Amniotic epithelial cell (primary cell): Measurements from ENCODE around the gene NOL4L.

Experiments
- DNase-seq: peaks from one replicate; pipeline ENCODE4 v3.0.0-alpha.2; 2010; ENCODE audit warnings: low read depth

The NOL4L gene

DNA sequence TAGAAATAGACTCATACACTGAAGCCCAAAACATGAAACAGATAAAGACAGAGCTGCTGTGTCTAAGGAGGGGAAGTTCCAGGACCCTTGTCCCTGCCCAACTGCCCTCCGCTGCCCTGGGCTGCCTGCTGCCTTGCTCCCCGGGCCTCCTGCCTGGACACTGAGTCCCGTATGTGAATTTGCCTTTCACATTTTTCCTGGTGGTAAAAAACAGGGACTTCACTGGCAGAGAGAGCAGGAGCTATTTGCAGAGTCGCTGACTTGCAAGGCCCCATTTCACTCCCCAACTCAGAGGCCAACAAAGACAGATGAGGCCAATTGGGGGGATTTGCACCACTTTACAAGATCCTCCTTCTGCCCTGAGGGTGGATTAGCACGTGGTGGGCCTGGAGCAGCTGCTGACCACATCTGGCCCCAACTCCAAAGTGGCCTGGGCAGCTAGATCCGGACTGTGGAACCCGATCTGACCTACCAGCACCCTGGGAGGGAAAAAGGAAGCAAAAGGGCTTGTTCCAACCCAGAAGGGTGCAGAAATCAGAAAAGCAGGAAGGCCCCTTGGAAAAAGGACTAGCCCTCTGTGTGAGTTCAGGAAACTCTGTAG is 61.4 kb downstream of the NOL4L start:
- DNase-seq, result no peak

DNA sequence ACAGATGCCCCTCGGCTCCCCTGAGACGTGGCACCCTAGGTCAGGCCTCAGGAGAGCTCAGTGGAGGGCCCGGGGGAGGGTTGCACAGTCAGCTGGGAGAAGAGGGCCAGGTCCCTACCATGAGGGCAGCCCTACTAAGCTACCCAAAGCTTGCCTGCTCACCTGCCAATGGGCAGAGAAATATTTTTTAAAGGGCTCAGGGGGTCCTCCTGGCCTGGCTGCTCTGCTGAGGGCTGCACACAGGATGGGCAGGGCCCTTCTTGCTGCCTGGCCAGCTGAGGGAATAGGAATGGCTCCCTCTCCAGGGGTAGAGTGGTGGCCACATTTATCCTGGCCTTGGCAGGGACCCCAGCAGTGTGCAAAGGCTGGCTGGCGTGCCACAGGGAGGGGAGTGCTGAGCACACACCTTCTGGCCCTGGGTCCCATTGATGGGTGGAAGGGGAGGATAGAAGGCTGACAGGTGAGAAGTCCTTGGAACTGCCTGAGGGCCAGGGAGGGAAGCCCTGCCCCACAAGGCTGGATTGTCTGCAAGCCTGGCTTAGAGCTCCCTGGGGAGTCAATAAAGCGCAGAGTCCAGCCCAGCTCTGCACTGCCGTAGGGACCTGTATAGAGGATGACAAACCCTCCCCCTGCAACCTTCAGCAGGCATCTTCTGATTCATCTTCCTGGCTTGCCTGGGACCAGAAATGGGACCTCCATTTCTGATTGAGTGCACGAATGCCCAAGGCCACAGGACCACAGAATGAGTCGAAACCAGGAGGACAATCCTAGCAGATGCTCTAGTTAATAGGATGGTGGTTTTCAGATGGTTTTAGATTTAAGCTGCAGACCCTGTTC is 62.1 kb downstream of the NOL4L start:
- peak; percentile 44 for DNase-seq

DNA sequence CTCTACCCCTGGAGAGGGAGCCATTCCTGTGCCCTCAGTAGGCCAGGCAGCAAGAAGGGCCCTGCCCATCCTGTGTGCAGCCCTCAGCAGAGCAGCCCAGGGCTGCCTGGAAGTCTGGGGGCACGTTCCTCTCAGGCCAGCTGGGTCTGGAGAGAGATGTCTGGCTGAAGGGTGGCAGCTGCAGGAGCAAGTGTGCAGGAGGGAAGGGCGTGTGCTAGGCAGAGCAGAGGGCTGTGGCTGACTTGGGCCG is 62.7 kb downstream of the NOL4L start:
- DNase-seq, result no peak

DNA sequence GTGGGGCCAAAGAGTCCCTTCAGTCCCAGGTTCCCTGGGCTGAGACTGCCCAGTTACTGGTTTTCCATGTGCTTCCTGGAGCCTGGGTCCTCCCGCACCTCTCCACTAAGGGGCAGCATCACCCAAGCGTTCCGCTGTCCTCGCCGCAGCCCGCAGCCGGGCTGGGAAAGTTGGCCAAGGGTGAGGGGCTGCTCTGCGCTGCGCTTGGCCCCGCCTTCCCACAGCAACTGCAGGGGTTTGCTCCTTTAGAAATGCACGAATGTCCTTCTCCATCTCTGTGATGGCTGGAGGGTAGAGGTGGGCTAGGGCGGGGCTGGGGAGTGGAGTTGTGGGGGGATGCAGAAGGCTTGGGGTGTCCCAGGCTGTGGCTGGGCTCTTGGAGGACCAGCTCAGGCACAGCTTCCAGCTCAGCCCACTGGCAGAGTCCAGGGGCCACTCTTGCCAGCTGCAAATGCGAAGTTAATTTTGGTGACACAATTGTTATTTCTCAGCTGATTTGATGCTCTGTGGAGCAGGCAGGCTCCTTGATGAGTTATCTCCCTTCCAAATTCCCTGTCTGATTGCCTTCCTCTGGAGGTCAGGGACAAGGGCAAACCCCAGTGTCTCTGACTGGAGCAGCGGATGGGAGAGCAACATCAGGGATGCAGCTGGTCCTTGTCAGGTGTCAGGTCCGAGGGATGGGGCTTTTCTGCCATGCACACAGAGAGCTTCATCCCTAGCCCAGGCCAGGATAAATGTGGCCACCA is 63.2 kb downstream of the NOL4L start:
- peak; percentile 34 for DNase-seq

DNA sequence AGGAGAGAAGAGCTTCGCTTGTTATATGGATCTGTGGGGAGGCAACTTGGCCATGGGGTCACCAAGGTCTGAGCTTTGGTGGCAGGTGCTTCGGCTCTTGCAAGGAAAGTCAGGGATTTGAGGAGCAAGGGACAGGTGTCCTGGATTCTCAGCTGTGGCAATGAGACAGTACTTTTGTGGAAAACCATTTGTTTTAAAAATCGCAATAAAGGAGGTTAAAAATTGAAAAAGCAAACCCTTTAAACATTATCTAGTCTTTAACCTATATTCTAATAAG is 64.3 kb downstream of the NOL4L start:
- no peak for DNase-seq

DNA sequence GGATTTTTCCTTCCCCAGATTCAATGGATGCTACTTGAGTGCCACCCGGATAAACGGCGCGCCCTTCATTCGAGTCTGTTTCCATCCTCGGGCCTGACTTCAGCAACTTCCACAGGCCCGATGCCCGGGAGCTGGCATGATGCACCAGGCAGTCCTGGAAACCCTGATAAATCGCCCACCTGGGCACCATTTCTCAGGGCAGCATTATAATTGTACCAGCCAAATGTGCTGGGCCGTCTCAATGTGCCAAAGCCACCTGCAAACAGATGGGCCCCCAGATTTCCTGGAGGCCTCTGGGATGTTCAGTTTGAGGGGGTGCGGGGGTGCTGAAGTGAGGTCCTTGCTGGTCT is 65.8 kb downstream of the NOL4L start:
- no peak for DNase-seq

DNA sequence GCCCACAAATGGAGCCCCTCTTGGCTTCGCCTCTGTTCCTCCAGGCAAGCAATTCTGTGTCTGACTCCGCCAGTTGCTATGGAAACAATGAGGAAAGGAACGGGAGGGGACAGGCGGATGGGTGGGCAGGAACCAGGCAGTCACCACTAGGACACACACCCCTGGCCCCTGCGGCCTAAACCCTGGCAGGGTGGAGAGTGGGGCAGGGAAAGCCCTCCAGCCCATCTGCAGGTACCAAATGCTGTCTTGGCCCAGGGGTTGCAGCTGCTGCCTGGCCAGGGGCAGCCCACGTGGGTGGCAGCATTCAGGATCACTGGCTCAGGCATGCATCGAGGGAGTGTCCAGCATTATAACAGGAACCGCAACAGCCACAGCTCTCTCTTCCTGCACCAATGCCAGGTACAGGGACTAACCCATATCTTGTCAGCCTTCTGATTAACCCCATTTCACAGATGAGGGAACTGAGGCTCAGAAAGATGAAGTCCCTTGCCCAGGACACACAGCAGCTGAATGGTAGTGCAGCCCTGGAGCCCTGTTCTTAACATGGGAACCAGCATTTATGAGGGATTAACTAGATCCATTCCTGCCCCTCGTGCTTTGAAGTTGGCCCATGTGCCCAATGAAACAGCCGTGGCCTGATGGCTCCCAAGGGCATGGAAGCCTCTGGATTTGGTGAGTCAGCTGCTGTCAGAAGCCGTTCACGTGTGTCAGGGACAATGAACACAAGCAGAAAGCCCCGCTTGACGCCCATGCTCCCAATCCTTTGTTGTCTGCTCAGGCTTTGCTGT is 66.3 kb downstream of the NOL4L start:
- no peak for DNase-seq

DNA sequence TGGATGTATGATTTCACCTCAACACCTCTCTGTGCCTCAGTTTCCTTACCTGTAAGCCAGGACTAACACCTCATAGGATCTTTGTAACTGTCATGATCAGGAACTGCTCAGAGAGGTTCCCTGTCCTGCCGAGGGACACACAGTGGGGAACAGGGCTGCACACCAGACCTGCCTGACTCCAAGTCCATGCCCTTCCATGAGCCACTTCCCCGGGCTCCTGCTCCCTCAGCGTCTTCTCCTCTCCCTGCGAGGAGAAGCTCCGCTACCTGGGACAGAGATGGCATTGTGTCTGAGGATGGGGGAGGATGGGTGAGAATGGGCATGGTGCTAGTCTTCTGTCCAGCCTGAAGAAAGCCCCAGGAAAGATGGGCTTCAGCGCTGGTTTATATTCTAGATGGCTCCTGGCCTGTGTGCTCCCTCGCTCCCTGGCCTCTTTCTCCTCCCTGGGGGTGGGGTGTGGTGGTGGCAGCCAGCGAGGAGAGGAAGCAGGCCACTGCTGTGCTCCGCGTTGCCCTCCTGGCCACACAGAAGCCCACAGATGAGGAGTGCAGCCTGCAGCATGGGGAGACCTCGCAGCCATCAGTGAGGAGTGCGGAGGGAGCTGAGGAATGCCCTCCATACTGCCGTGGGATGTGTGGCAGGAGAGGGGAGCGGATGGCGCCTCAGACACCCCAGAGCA is 67.1 kb downstream of the NOL4L start:
- DNase-seq, result no peak

DNA sequence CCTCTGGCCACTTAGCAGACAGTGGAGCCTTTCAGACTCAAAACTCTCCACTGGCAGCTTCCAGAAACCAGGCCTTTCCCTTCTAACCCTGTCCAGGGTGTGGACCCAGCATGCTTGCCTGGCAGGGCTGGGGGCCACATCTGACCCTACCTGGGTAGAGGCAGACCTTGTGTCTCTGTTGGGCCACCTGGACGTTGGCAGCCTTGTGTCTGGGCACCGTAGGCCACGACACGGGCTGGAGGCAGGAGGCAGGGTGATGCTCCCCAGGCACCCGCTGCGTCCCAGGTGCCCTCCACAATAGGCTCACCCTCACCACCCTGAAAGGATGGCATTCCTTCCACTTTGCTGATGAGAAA is 67.6 kb downstream of the NOL4L start:
- no peak for DNase-seq

DNA sequence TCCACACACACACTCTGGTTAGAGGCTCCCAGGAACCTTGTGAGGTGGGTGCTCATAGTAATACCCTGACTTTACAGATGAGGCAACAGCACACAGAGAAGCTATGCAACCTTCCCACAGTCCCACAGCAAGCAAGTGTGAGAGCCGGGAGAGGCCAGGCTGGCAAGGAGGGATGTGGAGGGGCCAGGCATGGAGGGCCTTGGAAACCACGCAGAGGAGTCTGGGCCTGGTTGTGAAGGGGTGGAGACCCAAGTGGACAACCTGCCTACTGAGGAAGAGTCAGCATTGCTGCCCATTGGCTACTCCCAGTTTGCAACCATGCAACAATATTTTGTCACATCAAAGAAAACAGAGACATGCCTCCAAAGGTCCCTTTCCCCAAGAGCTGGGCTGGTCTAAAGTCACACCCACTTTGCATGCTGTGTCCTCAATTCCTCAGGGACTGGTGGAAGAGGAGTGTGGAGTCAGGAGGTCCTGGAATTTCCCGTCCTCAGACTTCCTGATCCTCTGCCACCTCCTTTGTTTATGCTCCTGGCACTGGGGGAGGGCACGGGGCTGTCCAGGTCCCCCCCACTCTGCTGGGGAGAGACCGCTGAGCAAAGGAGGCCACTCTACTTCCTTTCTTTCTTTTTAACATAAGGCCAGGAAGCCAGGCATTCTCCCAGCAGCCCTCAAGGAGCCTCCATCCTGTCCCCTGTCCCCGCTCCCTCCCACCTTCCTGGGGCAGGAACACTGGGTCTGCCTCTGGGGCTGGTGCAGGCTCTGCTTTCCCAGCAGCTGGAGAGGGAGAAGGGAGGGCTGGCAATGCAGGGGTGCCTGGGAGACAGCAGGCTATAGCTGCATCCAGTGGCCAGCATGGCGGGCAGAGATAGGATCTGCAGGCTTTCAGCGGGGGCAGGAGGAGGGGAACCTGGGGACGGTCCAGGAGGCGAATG is 68.3 kb downstream of the NOL4L start:
- no peak for DNase-seq

DNA sequence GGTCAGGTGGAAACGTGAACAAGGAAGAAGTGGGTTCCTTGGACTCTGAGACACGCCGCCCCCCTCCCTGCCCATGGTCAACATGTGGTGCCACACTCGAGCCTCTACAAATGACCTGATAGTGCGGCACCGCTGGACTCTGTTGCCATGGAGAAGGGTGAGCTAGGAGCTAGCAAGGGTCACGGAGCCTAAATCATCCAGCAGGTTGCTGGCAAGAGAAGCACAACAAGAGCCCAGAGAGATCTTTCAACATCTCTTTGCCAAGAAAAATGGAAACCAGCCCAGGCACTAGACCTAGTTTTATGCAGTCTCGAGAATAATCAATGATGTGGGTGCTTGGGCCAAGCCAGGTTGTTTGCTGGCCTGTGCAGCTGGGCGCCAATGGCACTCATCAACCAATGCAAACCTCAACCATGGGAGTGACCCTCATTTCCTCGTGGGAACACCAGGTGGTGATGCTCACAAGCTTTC is 69.5 kb downstream of the NOL4L start:
- no peak for DNase-seq

DNA sequence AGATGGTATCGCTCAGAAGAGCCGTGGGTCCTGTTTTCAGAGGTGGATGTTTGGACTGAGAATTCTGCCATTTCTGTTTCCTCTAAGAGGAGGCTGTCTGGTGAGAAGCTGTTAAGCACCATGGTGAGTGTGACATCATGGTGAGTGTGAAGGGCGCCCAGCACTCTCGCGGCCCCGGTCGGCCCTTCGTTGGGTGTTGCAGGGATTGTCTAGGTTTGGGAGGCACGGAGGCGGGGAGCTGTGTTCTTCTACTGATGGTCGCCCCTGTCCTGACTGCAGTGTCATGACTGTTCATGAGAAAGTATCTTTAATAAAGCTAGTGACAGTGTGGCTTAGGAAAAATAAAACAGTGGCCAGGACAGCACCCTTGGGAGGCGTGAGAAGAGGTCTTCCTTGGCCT is 70.4 kb downstream of the NOL4L start:
- DNase-seq, result no peak

DNA sequence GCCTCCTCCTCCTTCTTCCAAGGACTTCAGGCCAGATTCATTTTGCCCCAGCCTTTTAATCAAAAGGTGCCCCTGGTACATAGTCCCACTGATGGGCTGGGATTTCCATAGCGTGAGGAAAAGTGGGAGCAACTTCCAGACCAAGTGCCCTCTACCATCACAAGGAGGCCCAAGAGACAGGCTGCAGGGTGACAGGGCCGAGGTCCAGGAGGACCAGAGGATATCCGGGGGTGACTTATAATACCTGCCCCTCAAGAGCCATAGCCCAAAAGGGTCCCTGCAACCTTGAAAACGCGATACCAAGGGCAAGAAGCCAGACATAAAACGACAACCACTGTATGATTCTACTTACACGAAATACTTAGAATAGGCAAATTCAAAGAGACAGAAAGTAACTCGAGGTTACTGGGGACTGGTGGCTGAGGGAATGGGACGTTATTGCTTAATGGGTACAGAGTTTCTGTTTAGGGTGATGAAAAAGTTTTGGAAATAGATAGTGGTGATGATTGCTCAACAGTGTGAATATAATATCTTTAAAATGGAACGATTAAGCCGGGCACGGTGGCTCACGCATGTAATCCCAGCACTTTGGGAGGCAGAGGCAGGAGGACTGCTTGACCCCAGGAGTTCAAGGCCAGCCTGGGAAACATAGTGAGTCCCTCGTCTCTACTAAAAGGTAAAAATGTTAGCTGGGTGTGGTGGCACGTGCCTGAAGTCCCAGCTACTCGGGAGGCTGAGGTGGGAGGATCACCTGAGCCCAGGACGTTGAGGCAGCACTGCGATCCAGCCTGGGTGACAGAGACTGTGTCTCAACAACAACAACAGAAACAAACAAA is 71.9 kb downstream of the NOL4L start:
- DNase-seq, result no peak

DNA sequence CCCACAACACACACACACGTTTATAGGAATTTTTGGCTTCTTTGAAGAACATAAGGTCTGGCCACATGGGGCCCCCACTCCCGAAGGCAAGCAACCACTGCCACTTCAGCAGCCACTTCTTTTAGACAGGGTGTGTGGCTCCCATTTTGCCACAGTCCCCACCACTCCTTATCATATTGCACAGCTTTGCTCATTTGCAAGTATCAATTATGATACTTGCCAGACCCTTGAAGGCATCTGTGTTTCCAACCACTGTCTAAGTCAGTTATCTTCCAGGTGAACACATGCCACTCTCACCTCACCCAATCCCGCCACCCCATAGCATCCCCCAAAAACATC is 73.1 kb downstream of the NOL4L start:
- DNase-seq, result no peak

DNA sequence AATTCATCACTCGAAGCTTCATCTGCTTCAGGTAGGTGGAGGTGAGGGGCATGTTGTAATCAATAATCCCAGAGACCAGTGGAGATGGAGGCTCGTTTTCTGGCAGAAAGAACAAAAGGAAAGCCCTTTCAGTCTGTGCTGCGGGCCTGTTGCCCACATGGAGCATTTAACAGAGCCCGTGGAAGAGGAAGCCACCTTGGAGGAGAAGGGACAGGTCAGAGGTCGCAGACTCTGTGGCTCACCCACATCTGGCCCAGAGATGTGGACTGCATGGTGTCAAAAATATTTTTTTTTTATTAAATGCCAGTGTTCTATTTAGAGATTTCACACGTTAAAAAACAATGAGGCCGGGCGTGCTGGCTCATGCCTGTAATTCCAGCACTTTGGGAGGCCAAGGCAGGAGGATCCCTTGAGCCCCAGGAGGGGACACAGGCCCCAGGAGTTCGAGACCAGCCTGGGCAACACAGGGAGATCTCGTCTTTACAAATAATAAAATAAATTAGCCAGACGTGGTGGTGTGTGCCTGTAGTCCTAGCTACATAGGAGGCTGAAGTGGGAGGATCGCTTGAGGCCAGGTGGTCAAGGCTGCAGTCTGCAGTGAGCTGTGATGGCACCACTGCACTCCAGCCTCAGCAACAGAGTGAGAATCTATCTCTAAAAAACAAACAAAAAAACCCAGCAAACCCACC is 73.6 kb downstream of the NOL4L start:
- DNase-seq, result no peak

DNA sequence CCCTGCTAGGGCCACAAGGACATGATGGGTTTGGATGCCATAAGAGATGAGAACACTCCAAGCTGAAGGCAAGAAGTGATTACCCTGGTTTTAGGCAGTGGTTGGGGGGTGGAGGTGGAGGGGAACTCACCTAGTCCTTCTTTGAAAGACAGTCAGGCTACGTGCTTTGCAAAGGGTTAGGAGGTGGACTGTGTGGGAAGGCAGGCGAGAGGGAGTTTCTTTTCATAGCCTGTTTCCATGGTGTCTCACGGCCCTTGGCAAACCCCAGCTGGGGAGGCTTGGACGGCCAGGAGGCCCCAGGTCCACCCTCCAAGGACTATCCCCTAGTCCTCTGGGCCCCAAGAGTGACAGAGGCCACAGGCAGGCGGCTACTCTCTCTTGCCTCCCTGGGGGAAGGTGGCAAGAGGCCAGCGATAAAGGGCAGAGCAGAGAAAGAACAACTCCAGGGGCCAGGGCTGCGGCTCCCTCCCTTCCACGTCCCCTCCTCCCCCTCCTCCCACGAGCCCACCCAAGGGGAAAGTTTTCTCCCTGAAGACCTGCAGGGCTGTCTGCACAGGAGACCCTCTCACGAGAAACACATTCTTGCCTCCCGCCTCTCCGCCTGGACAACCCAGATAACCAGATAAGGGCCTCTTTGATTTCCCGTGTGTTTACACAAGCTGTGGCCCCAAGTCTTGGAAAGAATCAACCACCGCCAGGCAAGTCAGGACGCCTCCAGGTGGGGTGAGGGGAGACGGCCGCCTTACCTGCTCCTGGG is 74.4 kb downstream of the NOL4L start:
- DNase-seq, result peak; percentile 50

DNA sequence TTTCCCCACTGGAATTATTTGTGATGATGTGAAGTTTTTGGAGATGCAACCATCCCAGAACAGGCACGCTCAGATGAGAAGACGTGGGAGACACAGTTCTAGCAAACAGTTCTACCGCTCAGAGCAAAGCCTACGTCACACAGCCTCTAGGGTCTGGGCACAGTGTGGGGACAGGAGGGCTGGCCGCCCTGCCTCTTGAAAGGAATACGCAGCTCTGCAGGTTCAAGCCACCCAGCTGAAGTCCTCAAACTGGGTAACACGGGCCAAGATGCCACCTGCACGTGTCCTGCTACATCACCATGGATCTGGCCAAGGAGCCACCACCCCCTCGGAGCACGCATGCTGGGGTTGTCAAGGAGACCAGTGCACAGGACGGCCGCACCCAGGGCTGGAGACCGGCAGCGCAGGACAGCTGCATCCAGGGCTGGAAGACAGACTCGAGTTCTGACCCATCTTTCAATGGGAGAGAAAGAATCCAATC is 75.0 kb downstream of the NOL4L start:
- DNase-seq, result no peak

DNA sequence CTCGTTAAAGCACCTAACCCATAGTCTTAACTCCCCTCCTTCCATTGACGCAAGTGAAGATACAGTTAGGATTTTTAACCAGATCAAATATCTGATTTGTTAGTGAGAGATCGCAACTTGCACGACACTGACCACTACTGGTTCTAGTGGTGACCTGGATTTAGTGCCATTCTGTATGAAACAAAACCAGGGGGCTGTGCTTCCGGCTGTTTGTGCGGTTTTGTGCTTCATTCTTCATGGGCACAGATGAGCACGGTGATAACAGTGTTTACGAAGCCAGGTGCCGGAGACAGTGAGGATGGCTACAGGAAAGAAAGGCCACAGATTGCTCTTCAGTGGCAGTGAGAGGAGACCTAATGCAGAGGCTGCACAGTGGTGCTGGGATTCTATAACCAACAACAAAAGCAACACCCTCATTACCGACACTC is 75.5 kb downstream of the NOL4L start:
- DNase-seq, result peak; percentile 64

DNA sequence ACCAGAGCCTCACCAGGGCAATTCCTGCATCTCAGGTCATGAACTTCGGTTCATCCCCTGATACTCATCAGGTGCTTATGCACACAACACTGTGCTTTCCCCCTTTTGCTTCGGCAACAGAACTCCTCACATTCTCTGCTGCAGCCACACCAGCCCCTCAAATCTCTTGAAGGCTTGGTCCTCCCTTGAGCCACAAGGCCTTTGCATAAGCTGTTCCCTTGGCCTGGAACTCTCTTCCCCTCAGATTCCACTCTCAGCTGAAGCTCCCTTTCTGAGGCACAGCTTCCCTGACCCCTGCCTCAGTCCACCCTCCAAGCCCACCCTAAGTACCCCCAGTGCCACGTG is 76.4 kb downstream of the NOL4L start:
- no peak for DNase-seq
